Peyer's patch (tissue), 4 donors: ENCODE results near the gene BAAT.

Experiments used
- POLR2A ChIP-seq, 2 donors: fragments of 450-650 bp; IDR thresholded peaks; one replicate each; pipeline ENCODE4 v1.5.1; 2017; ENCODE audit warnings: antibody characterized with exemption in 2 of 2, mild to moderate bottlenecking in 2 of 2, moderate library complexity in 2 of 2
- TF ChIP-seq, protein P1 (sequence below), 6 experiments: fragments of 450-650 bp in 4 of 6; fragments of 200-600 bp in 2 of 6; sonication (generic) in 1 of 6; IDR thresholded peaks; one replicate each; pipeline ENCODE4 v1.5.1; 2017 to 2019; ENCODE audit warnings: antibody characterized with exemption in 6 of 6, mild to moderate bottlenecking in 3 of 6, moderate library complexity in 1 of 6

DNA sequence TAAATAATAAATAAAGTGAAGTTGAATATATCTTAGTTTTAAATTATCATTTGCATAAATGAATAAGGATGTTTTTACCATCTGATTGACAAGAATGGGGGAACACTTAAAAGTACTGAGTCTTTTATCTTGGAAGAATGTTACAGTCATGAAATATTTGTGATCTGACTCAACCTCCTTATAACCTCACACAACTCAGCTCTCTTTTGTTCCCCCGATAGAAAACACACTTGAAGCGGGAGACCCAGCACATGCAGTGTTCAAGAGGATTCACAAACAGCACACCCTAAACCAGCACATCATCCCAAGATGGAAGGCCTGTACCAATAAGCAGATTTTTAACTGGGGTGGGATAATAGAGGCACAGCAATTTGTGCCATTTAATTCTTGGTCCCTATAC lies 15.5 kb downstream of the BAAT start:
- TF ChIP-seq, protein P1, sequence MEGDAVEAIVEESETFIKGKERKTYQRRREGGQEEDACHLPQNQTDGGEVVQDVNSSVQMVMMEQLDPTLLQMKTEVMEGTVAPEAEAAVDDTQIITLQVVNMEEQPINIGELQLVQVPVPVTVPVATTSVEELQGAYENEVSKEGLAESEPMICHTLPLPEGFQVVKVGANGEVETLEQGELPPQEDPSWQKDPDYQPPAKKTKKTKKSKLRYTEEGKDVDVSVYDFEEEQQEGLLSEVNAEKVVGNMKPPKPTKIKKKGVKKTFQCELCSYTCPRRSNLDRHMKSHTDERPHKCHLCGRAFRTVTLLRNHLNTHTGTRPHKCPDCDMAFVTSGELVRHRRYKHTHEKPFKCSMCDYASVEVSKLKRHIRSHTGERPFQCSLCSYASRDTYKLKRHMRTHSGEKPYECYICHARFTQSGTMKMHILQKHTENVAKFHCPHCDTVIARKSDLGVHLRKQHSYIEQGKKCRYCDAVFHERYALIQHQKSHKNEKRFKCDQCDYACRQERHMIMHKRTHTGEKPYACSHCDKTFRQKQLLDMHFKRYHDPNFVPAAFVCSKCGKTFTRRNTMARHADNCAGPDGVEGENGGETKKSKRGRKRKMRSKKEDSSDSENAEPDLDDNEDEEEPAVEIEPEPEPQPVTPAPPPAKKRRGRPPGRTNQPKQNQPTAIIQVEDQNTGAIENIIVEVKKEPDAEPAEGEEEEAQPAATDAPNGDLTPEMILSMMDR (IDR thresholded peaks at IDR 0.05): no peak
- TF ChIP-seq POLR2A (IDR thresholded peaks at IDR 0.05): no peak
